ENCODE measurements around the gene APOBEC3G. TPM values are rescaled to one million over a fixed set of nuclear protein-coding genes. Genes with fewer than 3 reads are reported as not detected.

APOBEC3G gene
- total RNA-seq, 1 donor from 2014 or later: 27.8 TPM

DNA sequence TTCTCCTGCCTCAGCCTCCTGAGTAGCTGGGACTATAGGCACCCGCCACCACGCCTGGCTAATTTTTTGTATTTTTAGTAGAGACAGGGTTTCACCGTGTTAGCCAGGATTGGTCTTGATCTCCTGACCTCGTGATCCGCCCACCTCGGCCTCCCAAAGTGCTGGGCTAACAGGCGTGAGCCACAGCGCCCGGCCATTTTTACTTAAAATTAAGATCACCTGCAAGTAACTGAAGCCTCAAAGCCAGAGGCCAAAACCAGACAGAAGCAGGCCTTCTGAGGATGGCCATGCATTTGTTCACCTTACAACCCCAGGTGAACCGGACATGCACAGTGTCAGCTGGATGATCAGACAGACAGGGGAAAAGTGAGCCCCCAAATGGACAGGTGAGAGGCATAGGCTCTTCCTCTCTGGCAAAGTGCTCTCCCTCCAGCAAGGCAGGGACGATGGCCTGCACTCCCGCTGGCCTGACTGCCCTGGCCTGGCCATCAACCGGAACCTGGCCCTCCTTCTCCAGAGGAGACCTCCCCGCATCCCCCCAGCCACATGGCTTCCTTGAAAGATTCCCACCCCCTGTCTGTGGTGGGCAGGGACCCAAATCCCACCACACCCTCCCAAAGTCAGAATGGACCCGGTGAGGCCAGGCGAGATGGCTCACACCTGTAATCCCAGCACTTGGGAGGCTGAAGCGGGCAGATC, 45.8 kb downstream of the APOBEC3G start:
- no peak for DNase-seq (ENCODE audit: low spot score)

DNA sequence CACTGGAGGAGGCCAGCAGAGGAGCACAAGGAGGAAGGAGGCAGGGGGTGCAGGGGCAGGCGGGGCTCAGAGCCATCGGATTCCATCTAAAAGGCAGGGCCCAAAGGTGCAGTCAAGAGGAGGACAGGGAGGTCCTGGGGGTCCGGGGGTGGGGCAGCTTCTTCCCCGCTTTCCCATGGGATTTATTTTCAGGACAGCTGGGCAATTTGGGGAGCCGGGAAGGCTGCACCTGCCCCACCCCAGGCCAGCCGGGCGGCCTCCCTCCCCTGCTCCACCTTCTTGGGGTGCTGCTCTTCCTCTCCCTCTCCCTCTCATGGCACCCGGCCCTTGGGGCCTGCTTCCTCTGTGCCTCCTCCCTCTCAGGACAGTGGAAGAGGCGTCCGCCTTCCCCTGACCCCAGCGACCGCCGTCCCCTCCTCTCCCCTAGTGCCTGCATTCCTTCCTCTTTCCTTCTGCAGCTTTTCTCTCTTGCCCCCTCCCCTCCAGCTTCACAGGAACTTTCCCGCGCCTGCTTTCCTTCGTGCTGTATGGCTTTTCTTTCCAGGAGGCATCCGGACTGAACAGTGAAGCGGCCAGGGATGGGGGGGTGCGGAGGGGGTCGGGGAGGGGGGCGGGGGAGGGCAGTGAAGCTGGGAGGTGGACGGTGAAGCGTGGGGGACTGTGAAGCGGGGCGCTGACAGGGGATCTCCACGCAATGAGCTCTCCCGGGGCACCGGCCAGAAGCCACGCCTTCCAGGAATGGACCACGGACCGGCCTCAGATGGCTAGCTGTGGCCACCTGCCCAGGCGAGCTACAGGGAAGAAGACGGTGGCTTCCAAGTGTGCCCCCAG, 46.9 kb downstream of the APOBEC3G start:
- no peak for DNase-seq (ENCODE audit: low spot score)

GRCh38 chr22:39125622-39126021, 48.5 kb downstream of the APOBEC3G start:
- no peak for DNase-seq (ENCODE audit: low spot score)

- no peak for DNase-seq (ENCODE audit: low spot score)
Observed at GRCh38 chr22:39128508-39128907, 51.4 kb downstream of the APOBEC3G start.

- no peak for DNase-seq (ENCODE audit: low spot score)
Observed at GRCh38 chr22:39129081-39129480, 52.0 kb downstream of the APOBEC3G start.

DNA sequence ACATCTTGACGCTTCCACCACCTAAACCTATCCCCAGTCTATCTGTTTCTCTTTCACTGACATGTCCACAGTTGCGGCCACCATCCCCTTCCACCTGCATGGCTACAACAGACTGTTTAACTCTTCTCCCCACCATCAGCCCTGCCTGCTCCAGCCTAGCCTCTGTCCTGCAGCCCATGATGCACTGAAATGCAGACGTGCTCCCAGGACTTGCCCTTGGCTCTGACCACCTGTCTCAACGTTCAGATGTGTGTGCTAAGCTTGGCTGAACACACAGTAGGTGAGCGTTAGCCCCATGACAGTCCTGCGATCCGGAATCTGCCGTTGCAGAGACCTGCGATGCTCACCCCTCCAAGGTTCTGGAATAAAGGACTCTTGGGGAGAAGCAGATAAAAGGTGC, 52.7 kb downstream of the APOBEC3G start:
- no peak for DNase-seq (ENCODE audit: low spot score)

DNA sequence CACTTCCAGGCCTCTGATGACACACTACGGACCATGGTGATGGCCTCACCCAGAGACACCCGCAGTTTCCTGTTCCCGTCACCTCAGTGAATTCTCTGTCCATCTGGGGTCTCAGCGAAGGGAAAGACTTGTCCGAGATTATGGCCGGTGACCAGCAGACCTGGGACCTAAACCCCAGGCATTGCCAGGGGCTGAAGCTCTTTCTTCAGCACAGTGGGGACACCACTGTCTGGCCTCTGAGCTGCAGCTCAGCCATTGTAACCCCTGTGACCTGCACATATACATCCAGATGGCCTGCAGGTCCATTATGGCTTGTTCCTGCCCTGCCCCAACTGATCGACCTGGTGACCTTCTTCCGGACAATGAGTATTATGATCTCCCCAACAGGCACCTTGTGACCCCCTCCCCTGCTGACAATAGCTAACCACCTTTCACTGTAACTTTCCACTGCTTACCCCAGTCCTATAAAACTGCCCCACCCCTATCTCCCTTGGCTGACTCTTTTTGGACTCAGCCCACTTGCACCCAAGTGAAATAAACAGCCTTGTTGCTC, 53.2 kb downstream of the APOBEC3G start:
- DNase-seq (ENCODE audit: low spot score): no peak

DNA sequence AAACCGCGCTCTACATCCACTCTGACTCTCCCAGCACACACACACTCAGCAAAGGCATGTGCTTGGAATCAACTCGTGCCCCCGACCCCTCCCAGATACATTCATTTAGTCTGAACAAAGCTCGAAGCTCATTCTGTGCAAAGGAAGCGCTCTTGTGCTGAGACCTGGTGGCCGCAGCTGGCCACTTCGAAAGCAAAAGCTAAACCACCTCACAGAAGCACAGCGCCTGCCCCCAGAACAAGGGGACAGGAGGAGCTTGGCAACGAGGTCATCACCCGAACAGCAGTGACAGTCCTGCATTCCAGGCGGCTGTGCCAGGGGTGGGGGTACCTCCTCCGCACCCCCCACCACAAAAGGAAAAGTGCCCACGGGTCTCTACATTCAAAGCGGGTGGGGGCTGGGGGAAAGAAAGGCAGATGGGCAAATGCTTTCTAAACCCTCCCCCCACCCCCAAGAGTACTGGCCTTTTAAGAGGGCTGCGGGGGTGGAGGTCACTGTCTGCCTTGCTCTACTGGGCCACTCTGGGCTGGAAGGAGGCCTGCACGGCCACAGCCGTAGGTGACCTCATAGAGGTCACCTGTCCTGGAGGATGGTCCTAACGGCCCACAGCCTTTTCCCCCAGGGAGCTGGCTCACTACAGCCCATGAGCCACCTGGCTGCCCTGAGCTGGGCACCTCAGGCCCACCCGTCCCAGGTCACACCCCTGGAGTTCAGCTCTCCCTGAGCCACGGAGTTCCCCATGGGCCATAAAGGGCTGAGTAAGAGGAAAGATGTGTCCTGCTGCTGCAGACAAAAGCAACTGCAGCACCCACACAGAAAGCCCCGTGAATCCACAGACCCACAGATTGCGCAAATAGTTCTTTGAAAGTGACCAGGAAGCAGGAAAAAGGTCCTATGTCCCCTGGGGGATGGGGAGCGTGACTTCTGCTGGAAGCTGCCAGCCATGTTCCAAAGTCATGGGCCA, 54.1 kb downstream of the APOBEC3G start:
- DNase-seq (ENCODE audit: low spot score): no peak

DNA sequence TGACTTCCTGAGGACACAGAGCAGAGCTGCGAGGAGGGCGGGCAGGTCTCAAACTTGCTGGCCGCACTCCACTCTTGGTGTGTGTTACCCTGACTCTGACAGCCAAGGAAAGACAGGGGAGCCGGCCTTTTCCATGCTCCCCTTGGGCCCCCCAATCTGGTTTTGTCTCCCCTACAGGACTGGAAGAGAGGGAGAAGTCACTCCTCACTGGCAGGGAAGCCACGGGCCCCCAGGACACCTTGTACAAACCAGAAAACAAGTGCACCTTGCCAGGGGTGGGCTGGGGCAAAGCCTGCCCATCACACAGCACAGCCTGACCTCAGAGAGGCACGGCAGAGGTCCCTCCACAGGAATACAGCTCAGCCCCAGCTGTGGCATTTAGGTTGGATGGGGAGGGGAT, 55.2 kb downstream of the APOBEC3G start:
- DNase-seq (ENCODE audit: low spot score): no peak

GRCh38 chr22:39132871-39133524, 55.9 kb downstream of the APOBEC3G start:
- no peak for DNase-seq (ENCODE audit: low spot score)

GRCh38 chr22:39133871-39134270, 56.8 kb downstream of the APOBEC3G start:
- no peak for DNase-seq (ENCODE audit: low spot score)

DNA sequence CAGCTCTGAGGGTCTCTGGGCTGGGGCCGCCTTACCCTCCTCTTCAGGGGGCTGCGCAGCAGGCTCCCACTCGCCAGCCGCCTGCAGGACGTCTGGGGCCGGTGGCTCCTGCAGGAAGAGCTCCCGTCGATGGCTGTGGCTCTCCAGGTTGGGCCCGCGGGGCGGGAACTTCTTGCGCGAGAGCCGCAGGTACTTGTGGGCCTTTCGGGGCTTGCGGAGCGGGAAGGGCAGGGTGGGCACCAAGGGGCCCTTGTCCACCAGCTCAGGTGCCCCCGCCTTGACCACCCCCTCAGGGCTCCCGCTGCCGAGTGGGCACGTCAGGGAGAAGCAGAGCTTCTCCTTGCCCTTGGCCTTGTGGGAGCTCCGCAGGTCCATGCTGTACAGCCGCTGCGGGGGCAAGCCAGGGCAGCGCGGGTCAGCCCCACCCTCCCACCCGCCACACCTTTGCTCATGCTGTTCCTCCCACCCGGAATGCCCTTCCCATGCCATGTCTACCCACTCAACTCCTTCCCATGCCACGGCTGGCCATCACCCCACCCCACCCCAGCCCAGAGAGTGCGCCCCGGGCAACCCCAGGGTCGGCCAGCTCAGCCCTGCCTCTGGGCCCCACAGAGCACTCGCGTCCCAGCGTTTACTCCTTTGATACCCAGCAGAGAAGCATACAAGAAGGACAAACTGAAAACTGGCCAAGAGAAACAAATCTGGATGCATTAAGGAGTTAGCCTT, 57.5 kb downstream of the APOBEC3G start:
- DNase-seq (ENCODE audit: low spot score): no peak

DNA sequence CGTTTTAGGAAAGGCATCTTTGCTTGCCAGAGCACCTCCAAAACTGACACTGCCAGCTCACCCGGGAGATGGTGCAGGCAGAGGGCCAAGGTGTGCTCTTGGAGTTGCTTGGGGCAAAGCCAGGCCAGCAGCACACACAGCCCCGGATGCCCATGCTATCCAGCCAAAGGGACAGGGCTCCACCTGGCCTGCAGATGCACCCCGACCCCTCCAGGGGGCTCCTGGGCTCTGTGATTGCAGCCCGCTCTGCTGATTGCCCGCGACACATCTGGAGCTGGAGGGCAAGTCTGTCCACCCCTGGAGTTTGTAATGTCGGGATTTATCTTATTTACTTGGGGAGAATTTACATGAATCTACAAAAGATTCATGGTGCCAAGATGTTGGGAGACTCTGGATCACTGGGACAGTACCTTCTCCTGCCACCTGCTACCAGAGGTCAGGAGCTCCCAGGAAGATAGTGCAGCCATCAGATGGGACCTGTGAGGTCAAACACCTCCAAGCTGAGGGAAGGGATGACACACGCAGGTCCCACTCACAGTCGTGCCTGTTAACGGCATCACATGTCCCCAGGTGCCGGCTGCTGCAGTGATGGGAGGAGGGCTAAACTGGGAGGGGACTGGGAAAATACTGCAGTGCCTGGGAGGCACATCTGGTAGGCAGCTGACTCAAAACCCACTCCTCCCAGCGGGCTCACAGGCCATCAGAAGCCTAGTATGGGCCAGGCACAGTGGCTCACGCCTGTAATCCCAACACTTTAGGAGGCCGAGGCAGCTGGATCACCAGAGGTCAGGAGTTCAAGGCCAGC, 58.2 kb downstream of the APOBEC3G start:
- no peak for DNase-seq (ENCODE audit: low spot score)

DNA sequence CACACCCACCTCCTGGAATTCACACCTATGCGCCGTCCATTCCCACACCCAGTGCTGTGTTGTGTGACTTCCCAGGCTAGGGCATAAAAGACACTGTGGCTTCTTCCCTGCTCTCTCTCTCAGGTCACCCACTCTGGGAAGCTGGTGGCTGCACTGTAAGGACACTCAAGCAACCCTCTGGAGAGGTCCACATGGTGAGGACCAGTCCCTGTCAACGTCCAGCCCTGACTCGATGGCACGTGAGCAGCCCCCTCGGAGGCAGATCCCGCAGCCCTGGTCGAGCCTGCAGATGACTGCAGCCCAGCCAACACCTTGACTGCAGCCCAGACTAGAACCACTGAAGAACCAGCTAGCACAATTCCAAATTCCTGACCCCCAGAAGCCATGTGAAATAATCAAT, 59.2 kb downstream of the APOBEC3G start:
- no peak for DNase-seq (ENCODE audit: low spot score)

Other genes starting within 250 kb of the APOBEC3G start
- gene NPTXR, start 233.2 kb upstream of the APOBEC3G start, total RNA-seq: 27.0 TPM
- 93.8 TPM for gene CBX6, start 205.1 kb upstream of the APOBEC3G start, total RNA-seq
- 2.0 TPM for gene APOBEC3A, start 119.7 kb upstream of the APOBEC3G start, total RNA-seq
- 1.5 TPM for gene APOBEC3B, start 94.9 kb upstream of the APOBEC3G start, total RNA-seq
- 41.4 TPM for gene APOBEC3C, start 63.0 kb upstream of the APOBEC3G start, total RNA-seq
- 7.8 TPM for gene APOBEC3D, start 56.1 kb upstream of the APOBEC3G start, total RNA-seq
- gene APOBEC3F, start 36.4 kb upstream of the APOBEC3G start, total RNA-seq: 22.5 TPM
- 1.0 TPM for gene APOBEC3H, start 20.0 kb downstream of the APOBEC3G start, total RNA-seq
- gene CBX7, start 75.4 kb downstream of the APOBEC3G start, total RNA-seq: 63.6 TPM
- 5.9 TPM for gene PDGFB, start 167.7 kb downstream of the APOBEC3G start, total RNA-seq
- gene RPL3, start 242.3 kb downstream of the APOBEC3G start, total RNA-seq: 2,529 TPM

All from ureter (tissue), 1 donor.